ENCODE data around the gene CPD.
"Not testable (repeated sequence)": the region's sequence is repeated elsewhere in the genome, so short reads cannot be mapped to it uniquely, and the experiment has no call there.

The CPD gene

GRCh38 chr17:30433514-30433913 lies 54.8 kb downstream of the CPD start:
- H3K9me3 ChIP-seq (ENCODE audit: control insufficient read depth, insufficient read depth, low read length): no peaks in the 10 kb centered on the region
- H3K36me3 ChIP-seq (ENCODE audit: control insufficient read depth, insufficient read depth, low read length): peaks cover 13% of the 10 kb centered on the region
- H3K27ac ChIP-seq (ENCODE audit: low read depth, low read length): no peak overlapping the region
- H3K27me3 ChIP-seq (ENCODE audit: control insufficient read depth, insufficient read depth, low read length): no peaks in the 10 kb centered on the region
- no peak overlapping the region for H3K9ac ChIP-seq (ENCODE audit: low read depth, low read length)
- no peaks in the 10 kb centered on the region for H3K4me1 ChIP-seq (ENCODE audit: control insufficient read depth, insufficient read depth, low read length)
- H3K4me3 ChIP-seq (ENCODE audit: low read depth, low read length): no peak overlapping the region

- H3K27me3 ChIP-seq (ENCODE audit: control insufficient read depth, insufficient read depth, low read length): no peaks in the 10 kb centered on the region
- H3K4me3 ChIP-seq (ENCODE audit: low read depth, low read length): no peak overlapping the region
- H3K9ac ChIP-seq (ENCODE audit: low read depth, low read length): no peak overlapping the region
- H3K36me3 ChIP-seq (ENCODE audit: control insufficient read depth, insufficient read depth, low read length): peaks cover 9% of the 10 kb centered on the region
- no peaks in the 10 kb centered on the region for H3K4me1 ChIP-seq (ENCODE audit: control insufficient read depth, insufficient read depth, low read length)
- no peak overlapping the region for H3K27ac ChIP-seq (ENCODE audit: low read depth, low read length)
- no peaks in the 10 kb centered on the region for H3K9me3 ChIP-seq (ENCODE audit: control insufficient read depth, insufficient read depth, low read length)
Observed at GRCh38 chr17:30436729-30437128, 58.0 kb downstream of the CPD start.

GRCh38 chr17:30443721-30444120 lies 65.0 kb downstream of the CPD start:
- no peaks in the 10 kb centered on the region for H3K9me3 ChIP-seq (ENCODE audit: control insufficient read depth, insufficient read depth, low read length)
- peaks cover 16% of the 10 kb centered on the region for H3K36me3 ChIP-seq (ENCODE audit: control insufficient read depth, insufficient read depth, low read length)
- no peaks in the 10 kb centered on the region for H3K4me1 ChIP-seq (ENCODE audit: control insufficient read depth, insufficient read depth, low read length)
- no peak overlapping the region for H3K27ac ChIP-seq (ENCODE audit: low read depth, low read length)
- H3K27me3 ChIP-seq (ENCODE audit: control insufficient read depth, insufficient read depth, low read length): no peaks in the 10 kb centered on the region
- no peak overlapping the region for H3K4me3 ChIP-seq (ENCODE audit: low read depth, low read length)
- H3K9ac ChIP-seq (ENCODE audit: low read depth, low read length): no peak overlapping the region

- H3K27me3 ChIP-seq (ENCODE audit: control insufficient read depth, insufficient read depth, low read length); H3K9me3 ChIP-seq (ENCODE audit: control insufficient read depth, insufficient read depth, low read length); H3K9ac ChIP-seq (ENCODE audit: low read depth, low read length); H3K27ac ChIP-seq (ENCODE audit: low read depth, low read length); H3K4me1 ChIP-seq (ENCODE audit: control insufficient read depth, insufficient read depth, low read length); H3K4me3 ChIP-seq (ENCODE audit: low read depth, low read length): not testable (repeated sequence)
- peaks cover 22% of the 10 kb centered on the region for H3K36me3 ChIP-seq (ENCODE audit: control insufficient read depth, insufficient read depth, low read length)
Observed at GRCh38 chr17:30446640-30447039, 67.9 kb downstream of the CPD start.

GRCh38 chr17:30449480-30449879 lies 70.8 kb downstream of the CPD start:
- Histone ChIP-seq H3K9me3 (ENCODE audit: control insufficient read depth, insufficient read depth, low read length) (no peaks in the 10 kb centered on the region), H3K4me1 (ENCODE audit: control insufficient read depth, insufficient read depth, low read length) (no peaks in the 10 kb centered on the region), H3K4me3 (ENCODE audit: low read depth, low read length) (no peak overlapping the region), H3K36me3 (ENCODE audit: control insufficient read depth, insufficient read depth, low read length) (peaks cover 18% of the 10 kb centered on the region), H3K9ac (ENCODE audit: low read depth, low read length) (no peak overlapping the region), H3K27ac (ENCODE audit: low read depth, low read length) (no peak overlapping the region), H3K27me3 (ENCODE audit: control insufficient read depth, insufficient read depth, low read length) (no peaks in the 10 kb centered on the region)

GRCh38 chr17:30450125-30451027 lies 71.6 kb downstream of the CPD start:
- Histone ChIP-seq H3K9ac (ENCODE audit: low read depth, low read length) (no peak overlapping the region), H3K9me3 (ENCODE audit: control insufficient read depth, insufficient read depth, low read length) (no peaks in the 10 kb centered on the region), H3K27me3 (ENCODE audit: control insufficient read depth, insufficient read depth, low read length) (no peaks in the 10 kb centered on the region), H3K36me3 (ENCODE audit: control insufficient read depth, insufficient read depth, low read length) (peaks cover 24% of the 10 kb centered on the region), H3K27ac (ENCODE audit: low read depth, low read length) (no peak overlapping the region), H3K4me3 (ENCODE audit: low read depth, low read length) (no peak overlapping the region), H3K4me1 (ENCODE audit: control insufficient read depth, insufficient read depth, low read length) (no peaks in the 10 kb centered on the region)

GRCh38 chr17:30454635-30455034 lies 75.9 kb downstream of the CPD start:
- H3K9ac ChIP-seq (ENCODE audit: low read depth, low read length): no peak overlapping the region
- H3K27ac ChIP-seq (ENCODE audit: low read depth, low read length): no peak overlapping the region
- H3K36me3 ChIP-seq (ENCODE audit: control insufficient read depth, insufficient read depth, low read length): peaks cover 37% of the 10 kb centered on the region
- H3K27me3 ChIP-seq (ENCODE audit: control insufficient read depth, insufficient read depth, low read length): no peaks in the 10 kb centered on the region
- no peak overlapping the region for H3K4me3 ChIP-seq (ENCODE audit: low read depth, low read length)
- H3K9me3 ChIP-seq (ENCODE audit: control insufficient read depth, insufficient read depth, low read length): no peaks in the 10 kb centered on the region
- no peaks in the 10 kb centered on the region for H3K4me1 ChIP-seq (ENCODE audit: control insufficient read depth, insufficient read depth, low read length)

- no peaks in the 10 kb centered on the region for H3K4me1 ChIP-seq (ENCODE audit: control insufficient read depth, insufficient read depth, low read length)
- no peaks in the 10 kb centered on the region for H3K27me3 ChIP-seq (ENCODE audit: control insufficient read depth, insufficient read depth, low read length)
- no peak overlapping the region for H3K9ac ChIP-seq (ENCODE audit: low read depth, low read length)
- no peak overlapping the region for H3K27ac ChIP-seq (ENCODE audit: low read depth, low read length)
- H3K36me3 ChIP-seq (ENCODE audit: control insufficient read depth, insufficient read depth, low read length): peaks cover 45% of the 10 kb centered on the region
- H3K4me3 ChIP-seq (ENCODE audit: low read depth, low read length): no peak overlapping the region
- no peaks in the 10 kb centered on the region for H3K9me3 ChIP-seq (ENCODE audit: control insufficient read depth, insufficient read depth, low read length)
Observed at GRCh38 chr17:30458371-30458770, 79.6 kb downstream of the CPD start.

- H3K9ac ChIP-seq (ENCODE audit: low read depth, low read length); H3K27ac ChIP-seq (ENCODE audit: low read depth, low read length); H3K27me3 ChIP-seq (ENCODE audit: control insufficient read depth, insufficient read depth, low read length); H3K4me3 ChIP-seq (ENCODE audit: low read depth, low read length); H3K4me1 ChIP-seq (ENCODE audit: control insufficient read depth, insufficient read depth, low read length); H3K9me3 ChIP-seq (ENCODE audit: control insufficient read depth, insufficient read depth, low read length): not testable (repeated sequence)
- peaks cover 46% of the 10 kb centered on the region for H3K36me3 ChIP-seq (ENCODE audit: control insufficient read depth, insufficient read depth, low read length)
Observed at GRCh38 chr17:30458797-30459413, 80.2 kb downstream of the CPD start.

GRCh38 chr17:30468465-30468864 lies 89.7 kb downstream of the CPD start:
- Histone ChIP-seq H3K27ac (ENCODE audit: low read depth, low read length) (no peak overlapping the region), H3K27me3 (ENCODE audit: control insufficient read depth, insufficient read depth, low read length) (no peaks in the 10 kb centered on the region), H3K36me3 (ENCODE audit: control insufficient read depth, insufficient read depth, low read length) (peaks cover 20% of the 10 kb centered on the region), H3K4me3 (ENCODE audit: low read depth, low read length) (no peak overlapping the region), H3K9ac (ENCODE audit: low read depth, low read length) (no peak overlapping the region), H3K4me1 (ENCODE audit: control insufficient read depth, insufficient read depth, low read length) (no peaks in the 10 kb centered on the region), H3K9me3 (ENCODE audit: control insufficient read depth, insufficient read depth, low read length) (no peaks in the 10 kb centered on the region)

GRCh38 chr17:30472238-30472890 lies 93.6 kb downstream of the CPD start:
- Histone ChIP-seq H3K4me3 (ENCODE audit: low read depth, low read length) (no peak overlapping the region), H3K27ac (ENCODE audit: low read depth, low read length) (no peak overlapping the region), H3K9me3 (ENCODE audit: control insufficient read depth, insufficient read depth, low read length) (no peaks in the 10 kb centered on the region), H3K9ac (ENCODE audit: low read depth, low read length) (no peak overlapping the region), H3K36me3 (ENCODE audit: control insufficient read depth, insufficient read depth, low read length) (no peaks in the 10 kb centered on the region), H3K4me1 (ENCODE audit: control insufficient read depth, insufficient read depth, low read length) (peaks cover 5% of the 10 kb centered on the region; the same call in 1 of the 2 replicates), H3K27me3 (ENCODE audit: control insufficient read depth, insufficient read depth, low read length) (no peaks in the 10 kb centered on the region)
